Calu3 (cell line): ENCODE data around the gene ZCCHC8. TPM values are rescaled to one million over a fixed set of nuclear protein-coding genes. Genes with fewer than 3 reads are reported as not detected.

Experiments used
- BruUV-seq: library from RNA; stranded (reverse); fragments of 400-500 nt; replicated peaks from 2 replicates; lab custom pipeline; 2021; lab: Mats Ljungman, UMichigan
- CTCF ChIA-PET: fragments of 300-600 bp; sonication (Branson Sonifier 250); formaldehyde crosslinking; loops from one replicate; lab custom pipeline; 2022; ENCODE audit warnings: antibody characterized with exemption; lab: Charles Lee
- DNase-seq: peaks from one replicate; pipeline ENCODE4 v3.0.0; 2022
- H3K27ac Mint-ChIP-seq: one replicate; pipeline ENCODE4 v1.8.0; 2022; ENCODE audit warnings: mixed read lengths; ENCODE audit not compliant: unreplicated experiment
- H3K27me3 Mint-ChIP-seq: one replicate; pipeline ENCODE4 v1.8.0; 2022; ENCODE audit warnings: mixed read lengths; ENCODE audit not compliant: unreplicated experiment
- H3K36me3 Mint-ChIP-seq: one replicate; pipeline ENCODE4 v1.8.0; 2022; ENCODE audit warnings: mild to moderate bottlenecking, moderate library complexity, mixed read lengths; ENCODE audit not compliant: insufficient read depth, unreplicated experiment
- H3K4me1 Mint-ChIP-seq: one replicate; pipeline ENCODE4 v1.8.0; 2022; ENCODE audit warnings: mild to moderate bottlenecking, low read depth, mixed read lengths; ENCODE audit not compliant: unreplicated experiment
- H3K4me3 Mint-ChIP-seq: one replicate; pipeline ENCODE4 v1.8.0; 2022; ENCODE audit warnings: mild to moderate bottlenecking, low read depth, moderate library complexity, mixed read lengths; ENCODE audit not compliant: unreplicated experiment
- H3K9me3 Mint-ChIP-seq: one replicate; pipeline ENCODE4 v1.8.0; 2022; ENCODE audit warnings: low read depth, mixed read lengths; ENCODE audit not compliant: unreplicated experiment
- intact Hi-C: fragments of 100-400 bp; cut with micrococcal nuclease; formaldehyde crosslinking; loops from one replicate; pipeline ENCODE4 v1.10.0; 2022; ENCODE audit not compliant: unreplicated experiment
- total RNA-seq: library from RNA; stranded (reverse); gene quantifications from 2 replicates; pipeline ENCODE4 v1.2.3, GENCODE V29; 2022
- TF ChIP-seq, protein P1 (sequence below): fragments of 200-600 bp; IDR thresholded peaks from one replicate; pipeline ENCODE4 v1.8.0; 2022; ENCODE audit warnings: antibody characterized with exemption; ENCODE audit not compliant: unreplicated experiment

ZCCHC8 gene
- total RNA-seq, 1 experiment from 2014 or later: 46.6 TPM

DNA sequence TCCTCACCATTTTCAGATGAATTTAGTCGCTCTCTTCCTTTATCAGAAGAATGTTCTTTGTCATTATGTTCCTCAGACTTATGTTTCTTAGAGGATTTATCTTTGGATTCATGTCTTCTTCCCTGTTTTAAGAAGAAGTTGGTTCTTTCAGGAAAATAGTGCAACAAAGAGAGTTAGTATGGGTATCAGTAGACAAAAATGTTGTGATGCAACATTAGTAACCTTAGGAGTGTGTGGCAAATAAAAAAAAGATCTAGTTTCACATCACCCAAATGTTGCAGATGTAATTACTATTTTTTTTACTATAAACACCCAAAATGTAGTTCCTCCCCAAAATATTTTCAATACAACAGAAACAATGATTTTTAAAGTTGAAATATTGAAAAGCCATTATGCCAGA, 18.2 kb upstream of the ZCCHC8 start:
- Mint-ChIP-seq H3K27ac (peak overlapping the region; percentile 50), H3K36me3 (peaks cover 92% of the 10 kb centered on the region), H3K4me1 (peaks cover 27% of the 10 kb centered on the region), H3K4me3 (no peak overlapping the region), H3K9me3 (no peaks in the 10 kb centered on the region), H3K27me3 (no peaks in the 10 kb centered on the region)
- intact Hi-C loops: no loop called here
- no TSS peak for BruUV-seq
- CTCF ChIA-PET: no interaction called here
- TF ChIP-seq, protein P1, sequence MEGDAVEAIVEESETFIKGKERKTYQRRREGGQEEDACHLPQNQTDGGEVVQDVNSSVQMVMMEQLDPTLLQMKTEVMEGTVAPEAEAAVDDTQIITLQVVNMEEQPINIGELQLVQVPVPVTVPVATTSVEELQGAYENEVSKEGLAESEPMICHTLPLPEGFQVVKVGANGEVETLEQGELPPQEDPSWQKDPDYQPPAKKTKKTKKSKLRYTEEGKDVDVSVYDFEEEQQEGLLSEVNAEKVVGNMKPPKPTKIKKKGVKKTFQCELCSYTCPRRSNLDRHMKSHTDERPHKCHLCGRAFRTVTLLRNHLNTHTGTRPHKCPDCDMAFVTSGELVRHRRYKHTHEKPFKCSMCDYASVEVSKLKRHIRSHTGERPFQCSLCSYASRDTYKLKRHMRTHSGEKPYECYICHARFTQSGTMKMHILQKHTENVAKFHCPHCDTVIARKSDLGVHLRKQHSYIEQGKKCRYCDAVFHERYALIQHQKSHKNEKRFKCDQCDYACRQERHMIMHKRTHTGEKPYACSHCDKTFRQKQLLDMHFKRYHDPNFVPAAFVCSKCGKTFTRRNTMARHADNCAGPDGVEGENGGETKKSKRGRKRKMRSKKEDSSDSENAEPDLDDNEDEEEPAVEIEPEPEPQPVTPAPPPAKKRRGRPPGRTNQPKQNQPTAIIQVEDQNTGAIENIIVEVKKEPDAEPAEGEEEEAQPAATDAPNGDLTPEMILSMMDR: no peak
- no peak for DNase-seq

DNA sequence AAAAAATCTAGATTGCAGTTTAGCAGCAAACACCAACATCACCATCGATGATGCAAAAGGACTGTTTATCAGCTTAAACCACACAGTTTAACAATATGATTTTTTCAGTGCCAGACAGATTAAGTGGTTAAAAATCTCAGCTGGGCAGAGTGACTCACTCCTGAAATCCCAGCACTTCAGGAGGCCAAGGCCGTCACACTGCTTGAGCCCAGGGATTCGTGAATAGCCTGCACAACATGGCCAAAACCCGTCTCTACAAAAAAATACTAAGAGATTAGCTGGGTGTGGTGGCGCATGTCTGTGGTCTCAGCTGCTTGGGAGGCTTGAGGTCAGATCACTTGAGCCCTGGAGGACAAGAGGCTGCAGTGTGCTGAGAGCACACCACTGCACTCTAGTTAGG, 17.1 kb upstream of the ZCCHC8 start:
- peak overlapping the region; percentile 67 for H3K27ac Mint-ChIP-seq
- TF ChIP-seq, protein P1: no peak
- no peak overlapping the region for H3K4me3 Mint-ChIP-seq
- CTCF ChIA-PET: no interaction called here
- DNase-seq: no peak
- peaks cover 18% of the 10 kb centered on the region for H3K4me1 Mint-ChIP-seq
- BruUV-seq: no TSS peak
- H3K9me3 Mint-ChIP-seq: no peaks in the 10 kb centered on the region
- intact Hi-C loops: no loop called here
- H3K27me3 Mint-ChIP-seq: no peaks in the 10 kb centered on the region
- H3K36me3 Mint-ChIP-seq: peaks cover 92% of the 10 kb centered on the region

DNA sequence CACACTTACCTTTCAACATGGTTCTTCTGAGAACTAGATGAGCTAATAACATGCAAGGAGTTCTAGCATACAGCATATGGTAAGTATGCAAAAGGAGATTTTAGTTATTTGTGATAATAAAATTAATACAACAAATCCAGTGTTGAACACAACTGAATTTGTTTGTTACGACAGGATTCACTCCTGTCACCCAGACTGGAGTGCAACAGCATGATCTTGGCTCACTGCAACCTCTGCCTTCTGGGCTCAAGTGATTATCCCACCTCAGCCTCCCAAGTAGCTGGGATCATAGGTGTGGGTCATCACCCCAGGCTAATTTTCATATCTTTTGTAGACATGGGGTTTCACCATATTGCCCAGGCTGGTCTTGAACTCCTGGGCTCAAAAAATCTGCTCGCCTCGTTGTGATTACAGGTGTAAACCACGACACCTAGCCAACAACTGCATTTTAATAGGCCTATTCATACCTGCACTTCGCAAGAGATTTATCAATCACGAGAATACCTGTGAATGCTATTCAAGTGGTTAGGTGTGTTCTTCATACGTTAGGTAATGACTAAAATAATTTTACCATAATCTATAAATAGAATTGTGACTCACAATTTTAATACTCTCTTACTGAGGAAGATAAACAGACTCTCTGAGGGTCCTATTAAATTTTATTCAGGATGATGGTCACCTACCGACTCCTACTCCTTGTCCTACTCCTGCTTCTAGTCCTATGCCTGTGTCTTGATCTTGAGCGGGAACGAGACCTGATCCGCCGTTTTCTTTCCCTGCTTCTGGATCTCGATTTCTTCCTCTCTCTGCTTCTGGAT, 16.0 kb upstream of the ZCCHC8 start:
- CTCF ChIA-PET: no interaction called here
- H3K4me1 Mint-ChIP-seq: peaks cover 18% of the 10 kb centered on the region
- DNase-seq: no peak

DNA sequence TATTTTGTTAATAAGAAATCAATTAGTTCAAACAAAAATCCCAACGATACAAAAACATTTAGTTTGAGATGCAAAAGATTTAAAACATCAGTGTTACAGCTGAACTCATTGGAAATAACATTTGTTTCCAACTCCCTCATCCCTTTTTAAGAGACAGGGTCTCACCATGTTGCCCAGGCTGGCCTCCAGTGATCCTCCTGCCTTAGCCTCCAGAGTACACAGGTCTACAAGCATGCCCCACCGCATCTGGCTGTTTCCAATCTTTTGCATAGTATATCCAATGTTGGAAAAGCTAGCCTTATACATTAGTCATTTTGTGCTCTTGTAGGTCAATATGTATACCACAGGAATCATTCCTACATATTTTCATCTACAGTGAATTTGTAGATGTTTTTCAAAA, 14.5 kb upstream of the ZCCHC8 start:
- CTCF ChIA-PET: no interaction called here
- BruUV-seq: no TSS peak
- Mint-ChIP-seq H3K36me3 (peaks cover 95% of the 10 kb centered on the region), H3K27ac (no peak overlapping the region), H3K4me1 (peaks cover 10% of the 10 kb centered on the region), H3K9me3 (no peaks in the 10 kb centered on the region), H3K27me3 (no peaks in the 10 kb centered on the region), H3K4me3 (no peak overlapping the region)
- DNase-seq: no peak
- intact Hi-C loops: no loop called here
- TF ChIP-seq, protein P1: no peak

More for the DNA sequence above, 16.0 kb upstream of the ZCCHC8 start:
- no TSS peak for BruUV-seq
- intact Hi-C loops: no loop called here
- H3K36me3 Mint-ChIP-seq: peaks cover 98% of the 10 kb centered on the region
- no peaks in the 10 kb centered on the region for H3K27me3 Mint-ChIP-seq
- H3K9me3 Mint-ChIP-seq: no peaks in the 10 kb centered on the region
- TF ChIP-seq, protein P1: no peak
- H3K4me3 Mint-ChIP-seq: no peak overlapping the region
- H3K27ac Mint-ChIP-seq: peak overlapping the region; percentile 67
